RWPE2 (cell line): Measurements from ENCODE around the gene MOGAT3.

Experiments used
- ATAC-seq: fragments of 200-7000 bp; cut with Tn5 transposase; 3 replicates; pipeline ENCODE4 v1.9.1; 2021; ENCODE audit warnings: low read depth
- DNase-seq: peaks from one replicate; pipeline ENCODE4 v3.0.0-alpha.2; 2020; ENCODE audit warnings: low spot score
- H3K27ac ChIP-seq: fragments of 450-650 bp; 2 replicates; pipeline ENCODE4 v1.5.1; 2017; ENCODE audit warnings: mild to moderate bottlenecking; ENCODE audit not compliant: poor library complexity, severe bottlenecking
- H3K27me3 ChIP-seq: fragments of 250-450 bp; sonication (Bioruptor Pico); 2 replicates; pipeline ENCODE4 v1.5.1; 2021; ENCODE audit warnings: mild to moderate bottlenecking, moderate library complexity; ENCODE audit not compliant: insufficient read depth, poor library complexity, severe bottlenecking
- H3K36me3 ChIP-seq: fragments of 250-450 bp; sonication (Bioruptor Pico); 2 replicates; pipeline ENCODE4 v1.5.1; 2020; ENCODE audit warnings: low read depth, mild to moderate bottlenecking, moderate library complexity
- H3K4me1 ChIP-seq: fragments of 250-450 bp; sonication (Bioruptor Pico); 2 replicates; pipeline ENCODE4 v1.5.1; 2021; ENCODE audit warnings: mild to moderate bottlenecking, moderate library complexity; ENCODE audit not compliant: insufficient read depth, poor library complexity, severe bottlenecking
- H3K4me3 ChIP-seq: fragments of 250-450 bp; sonication (Bioruptor Pico); 2 replicates; pipeline ENCODE4 v1.5.1; 2021; ENCODE audit warnings: mild to moderate bottlenecking, moderate library complexity; ENCODE audit not compliant: severe bottlenecking
- H3K9me3 ChIP-seq: fragments of 250-450 bp; sonication (Bioruptor Pico); 2 replicates; pipeline ENCODE4 v1.5.1; 2021; ENCODE audit warnings: mild to moderate bottlenecking, moderate library complexity; ENCODE audit not compliant: severe bottlenecking
- CTCF ChIP-seq: fragments of 450-650 bp; IDR thresholded peaks from one replicate; pipeline ENCODE4 v1.5.1; 2017; ENCODE audit warnings: mild to moderate bottlenecking, moderate library complexity; ENCODE audit not compliant: poor library complexity, severe bottlenecking

MOGAT3 gene

GRCh38 chr7:101211501-101211900 is 10.7 kb upstream of the MOGAT3 start:
- Histone ChIP-seq H3K9me3 (no peaks in the 10 kb centered on the region), H3K27me3 (no peaks in the 10 kb centered on the region), H3K27ac (no peak overlapping the region), H3K4me1 (no peaks in the 10 kb centered on the region), H3K36me3 (peaks cover 53% of the 10 kb centered on the region), H3K4me3 (no peak overlapping the region)
- no peak for TF ChIP-seq CTCF
- DNase-seq, result no peak
- no peak for ATAC-seq

GRCh38 chr7:101210143-101210542 is 9.3 kb upstream of the MOGAT3 start:
- Histone ChIP-seq H3K27ac (no peak overlapping the region), H3K9me3 (no peaks in the 10 kb centered on the region), H3K36me3 (peaks cover 43% of the 10 kb centered on the region), H3K4me1 (no peaks in the 10 kb centered on the region), H3K4me3 (no peak overlapping the region), H3K27me3 (no peaks in the 10 kb centered on the region)
- no peak for DNase-seq
- no peak for ATAC-seq
- TF ChIP-seq CTCF, result no peak

GRCh38 chr7:101208794-101209193 is 8.0 kb upstream of the MOGAT3 start:
- no peaks in the 10 kb centered on the region for H3K9me3 ChIP-seq
- H3K27ac ChIP-seq, result no peak overlapping the region
- no peaks in the 10 kb centered on the region for H3K27me3 ChIP-seq
- ATAC-seq (no peak), DNase-seq (no peak)
- no peak for TF ChIP-seq CTCF
- peaks cover 32% of the 10 kb centered on the region for H3K36me3 ChIP-seq
- H3K4me3 ChIP-seq, result no peak overlapping the region
- H3K4me1 ChIP-seq, result no peaks in the 10 kb centered on the region

- H3K4me1 ChIP-seq, result no peaks in the 10 kb centered on the region
- ATAC-seq, result no peak
- DNase-seq, result no peak
- peaks cover under 1% of the 10 kb centered on the region for H3K27me3 ChIP-seq
- TF ChIP-seq CTCF, result no peak
- H3K4me3 ChIP-seq, result no peak overlapping the region
- peaks cover 29% of the 10 kb centered on the region for H3K36me3 ChIP-seq
- no peak overlapping the region for H3K27ac ChIP-seq
- H3K9me3 ChIP-seq, result no peaks in the 10 kb centered on the region
Observed at GRCh38 chr7:101207459-101207858, 6.6 kb upstream of the MOGAT3 start.

- H3K36me3 ChIP-seq, result peaks cover 25% of the 10 kb centered on the region
- H3K4me3 ChIP-seq, result no peak overlapping the region
- DNase-seq (no peak), ATAC-seq (no peak)
- H3K27ac ChIP-seq, result no peak overlapping the region
- H3K27me3 ChIP-seq, result peaks cover 9% of the 10 kb centered on the region
- no peaks in the 10 kb centered on the region for H3K4me1 ChIP-seq
- H3K9me3 ChIP-seq, result no peaks in the 10 kb centered on the region
- no peak for TF ChIP-seq CTCF
Observed at GRCh38 chr7:101206665-101207042, 5.8 kb upstream of the MOGAT3 start.
